GM19238 (cell line): ENCODE results near the gene SND1.

Experiments
- DNase-seq: peaks from one replicate; pipeline ENCODE4 v3.0.0; 2011; ENCODE audit warnings: low spot score; ENCODE audit not compliant: insufficient read length

SND1 gene

DNA sequence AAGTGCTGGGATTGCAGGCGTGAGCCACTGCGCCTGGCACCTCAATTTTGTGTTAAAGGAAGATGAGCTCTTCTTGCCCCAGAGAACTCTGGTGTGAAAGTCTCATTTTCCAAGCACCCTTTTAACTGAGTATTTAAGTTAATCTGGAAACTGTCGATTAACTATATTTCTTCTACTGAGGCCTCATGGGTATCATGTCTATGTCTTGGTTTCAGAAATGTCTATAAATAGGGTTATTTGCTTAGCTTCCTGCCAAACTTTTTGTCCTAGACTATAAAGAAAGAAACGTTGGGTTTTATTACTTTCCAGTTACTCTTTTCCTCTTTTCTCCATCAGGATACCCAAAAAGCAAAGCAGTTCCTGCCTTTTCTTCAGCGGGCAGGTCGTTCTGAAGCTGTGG lies 276.9 kb downstream of the SND1 start:
- no peak for DNase-seq

DNA sequence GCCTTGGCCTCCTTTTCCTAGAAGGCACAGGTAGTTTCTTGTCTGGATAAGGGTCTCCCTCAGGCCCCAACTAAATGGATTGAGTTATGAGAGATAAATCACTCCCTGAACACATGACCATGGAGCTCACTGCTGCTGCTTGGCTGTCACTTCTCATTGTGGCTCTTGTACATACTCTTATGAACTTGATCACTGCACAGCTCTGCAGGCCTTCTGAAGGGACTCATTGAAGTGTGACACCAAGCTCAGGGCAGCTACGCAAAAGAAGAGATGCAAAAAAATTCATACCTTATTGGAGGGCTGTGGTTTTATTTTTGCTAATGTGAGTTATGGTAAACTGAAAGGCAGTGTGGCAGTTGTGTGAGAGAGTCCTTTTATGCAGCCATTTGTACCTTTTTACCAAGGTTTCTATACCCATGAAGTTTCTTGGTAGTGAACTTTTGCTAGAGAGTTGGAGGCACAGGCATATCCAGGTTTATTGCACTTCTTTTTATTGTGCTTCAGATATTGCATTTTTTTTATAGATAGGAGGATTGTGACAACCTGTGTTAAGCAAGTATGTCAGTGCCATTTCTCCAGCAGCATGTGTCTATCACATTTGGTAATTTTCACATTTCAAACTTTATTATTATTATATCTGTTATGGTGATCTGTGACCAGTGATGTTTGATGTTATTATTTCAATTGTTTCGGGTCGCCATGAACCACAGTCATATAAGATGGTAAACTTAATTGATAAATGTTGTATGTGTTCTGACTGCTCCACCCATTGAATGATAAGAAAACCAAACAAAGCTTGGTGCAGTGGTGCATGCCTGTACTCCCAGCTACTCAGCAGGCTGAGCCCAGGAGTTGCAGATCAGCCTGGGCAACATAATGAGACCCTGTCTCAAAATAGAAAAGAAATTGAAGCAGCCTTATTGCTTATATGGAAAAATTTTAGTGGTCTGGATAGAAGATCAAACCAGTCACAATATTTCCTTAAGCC lies 278.6 kb downstream of the SND1 start:
- DNase-seq, result no peak

DNA sequence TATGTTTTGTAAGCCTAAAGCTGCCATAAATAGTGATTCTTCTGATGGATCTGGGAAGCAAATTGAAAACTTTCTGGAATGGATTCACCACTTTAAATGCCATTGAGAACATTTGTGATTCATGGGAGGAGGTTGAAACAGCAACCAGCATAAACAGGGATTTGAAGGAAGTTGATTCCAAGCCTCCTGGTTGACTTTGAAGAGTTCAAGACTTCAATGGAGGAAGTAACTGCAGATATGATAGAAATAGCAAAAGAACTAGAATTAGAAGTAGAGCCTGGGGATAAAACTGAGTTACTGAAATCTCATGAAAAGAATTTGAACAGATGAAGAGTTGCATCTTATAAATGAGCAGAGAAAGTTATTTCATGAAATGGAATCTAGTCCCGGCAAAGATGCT lies 280.1 kb downstream of the SND1 start:
- DNase-seq, result no peak

DNA sequence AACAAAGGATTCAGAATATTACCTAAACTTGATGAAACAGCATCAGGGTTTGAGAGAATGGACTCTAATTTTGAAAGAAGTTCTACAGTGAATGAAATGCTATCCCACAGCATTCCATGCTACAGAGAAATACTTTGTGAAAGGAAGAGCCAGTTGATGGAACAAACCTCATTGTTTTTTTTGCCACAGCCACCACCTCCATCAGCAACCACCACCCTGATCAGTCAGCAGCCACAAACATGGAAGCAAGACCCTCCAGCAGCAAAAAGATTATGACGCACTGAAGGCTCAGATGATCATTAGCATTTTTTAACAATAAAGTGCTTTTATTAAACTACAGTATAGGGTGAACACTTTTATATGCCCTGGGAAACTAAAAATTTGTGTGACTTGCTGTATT lies 280.5 kb downstream of the SND1 start:
- DNase-seq, result no peak

DNA sequence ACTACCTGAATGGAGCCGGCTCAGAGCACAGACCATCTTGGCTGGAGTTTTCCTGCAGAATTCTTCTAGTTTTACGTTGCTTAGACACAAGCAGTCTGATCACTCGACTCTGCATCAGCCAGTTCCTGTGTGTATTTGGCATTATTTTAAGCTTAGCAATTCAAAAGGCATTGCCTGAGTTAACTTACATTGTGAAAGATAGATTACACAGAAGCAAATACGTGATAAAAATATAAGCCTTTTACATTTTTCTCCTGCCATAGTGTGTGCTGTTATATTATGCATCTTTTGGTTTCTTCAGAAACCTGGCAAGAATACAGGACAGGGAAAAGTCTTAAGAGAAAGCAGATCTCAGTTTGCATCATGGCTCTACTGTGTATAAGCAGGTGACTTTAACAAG lies 281.2 kb downstream of the SND1 start:
- no peak for DNase-seq

DNA sequence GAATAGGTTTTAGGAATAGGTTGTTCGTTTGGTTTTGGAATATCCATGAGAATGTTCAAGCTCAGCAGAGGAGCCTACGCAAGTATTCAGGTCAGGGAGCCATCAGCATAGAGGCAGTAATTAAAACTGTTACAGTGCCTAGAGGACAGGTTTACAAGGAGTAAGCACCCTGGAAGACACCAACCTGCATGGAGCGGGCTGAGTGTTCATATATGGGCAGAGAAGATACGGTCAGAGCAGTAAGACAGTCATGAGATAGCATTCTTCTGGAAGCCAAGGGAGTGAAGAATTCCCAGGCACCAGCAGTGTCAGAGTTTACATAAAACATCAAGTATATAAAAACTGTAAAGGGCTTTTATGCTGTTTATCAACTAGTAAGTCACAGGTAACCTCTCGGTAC lies 282.7 kb downstream of the SND1 start:
- DNase-seq, result no peak

DNA sequence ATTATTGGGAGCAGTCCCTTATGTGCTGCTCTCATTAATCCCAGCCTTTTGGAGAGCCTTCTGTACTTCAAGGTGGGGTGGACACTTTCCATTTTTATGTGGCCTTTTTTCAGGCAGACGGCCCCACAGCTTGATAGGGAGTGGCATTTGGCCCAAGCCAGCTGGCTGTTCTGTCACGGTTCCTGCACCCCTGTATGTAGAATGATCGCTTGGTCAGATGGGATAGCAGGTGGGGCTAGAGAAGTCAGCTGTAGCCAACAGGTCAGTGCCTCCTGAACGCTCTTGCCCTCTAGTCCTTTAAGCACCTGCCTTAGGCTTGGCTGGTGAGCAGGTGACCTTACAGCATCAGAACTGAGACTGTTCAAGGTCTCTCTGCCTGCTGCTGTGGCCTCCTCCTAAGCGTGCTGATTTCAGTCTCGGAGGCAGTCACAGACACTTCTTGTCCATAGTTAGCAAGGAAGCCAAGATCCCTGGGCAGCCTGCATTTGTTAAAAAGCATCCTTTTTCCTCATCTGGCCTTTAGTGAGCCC lies 283.9 kb downstream of the SND1 start:
- DNase-seq, result no peak

DNA sequence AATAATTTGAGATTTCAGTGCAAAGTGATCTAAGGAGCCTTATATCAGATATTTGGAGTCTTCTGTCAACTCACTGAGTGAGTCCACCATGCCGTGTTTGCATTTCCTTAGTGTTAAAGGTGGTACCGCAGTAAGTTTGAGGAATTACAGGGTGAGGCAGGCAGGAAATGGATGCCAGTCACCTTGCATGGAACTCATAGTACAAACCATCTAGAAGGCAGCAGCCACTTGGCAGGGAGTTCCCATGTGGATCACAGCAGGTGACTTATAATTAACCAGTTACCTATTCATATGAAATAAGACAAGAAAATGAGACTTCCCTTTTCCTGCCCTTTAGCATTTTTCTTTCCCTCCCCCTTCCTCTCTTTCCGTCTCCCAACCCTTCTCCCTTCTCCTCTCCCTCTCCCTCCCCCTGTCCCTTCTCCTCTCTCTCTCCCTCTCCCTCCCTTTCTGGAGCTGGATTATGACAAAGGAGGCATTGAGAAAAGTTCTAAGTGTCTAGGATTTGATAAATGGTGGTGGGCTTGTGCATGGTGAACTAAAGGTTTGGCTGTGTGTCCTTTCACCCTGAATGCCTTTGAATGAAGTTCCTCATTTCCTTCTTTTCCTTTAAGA lies 285.2 kb downstream of the SND1 start:
- DNase-seq, result no peak

DNA sequence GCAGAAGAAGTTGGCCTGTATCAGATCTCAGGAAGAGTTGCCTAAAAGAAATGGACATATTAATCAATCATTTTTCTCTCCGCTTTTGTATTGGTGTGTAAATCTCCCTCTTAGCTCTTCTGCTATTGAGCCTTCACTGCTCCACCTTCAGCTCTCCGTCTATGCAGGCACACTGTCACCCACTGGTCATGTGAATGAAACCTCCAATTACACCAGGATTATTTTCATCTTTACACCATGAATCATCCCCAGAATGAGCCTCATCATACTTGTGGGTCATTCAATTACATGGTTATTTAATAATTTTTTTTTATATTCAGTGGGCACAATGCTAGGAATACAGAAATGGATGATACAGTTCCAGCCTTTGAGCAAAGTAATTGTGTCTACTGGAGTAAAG lies 286.6 kb downstream of the SND1 start:
- no peak for DNase-seq

DNA sequence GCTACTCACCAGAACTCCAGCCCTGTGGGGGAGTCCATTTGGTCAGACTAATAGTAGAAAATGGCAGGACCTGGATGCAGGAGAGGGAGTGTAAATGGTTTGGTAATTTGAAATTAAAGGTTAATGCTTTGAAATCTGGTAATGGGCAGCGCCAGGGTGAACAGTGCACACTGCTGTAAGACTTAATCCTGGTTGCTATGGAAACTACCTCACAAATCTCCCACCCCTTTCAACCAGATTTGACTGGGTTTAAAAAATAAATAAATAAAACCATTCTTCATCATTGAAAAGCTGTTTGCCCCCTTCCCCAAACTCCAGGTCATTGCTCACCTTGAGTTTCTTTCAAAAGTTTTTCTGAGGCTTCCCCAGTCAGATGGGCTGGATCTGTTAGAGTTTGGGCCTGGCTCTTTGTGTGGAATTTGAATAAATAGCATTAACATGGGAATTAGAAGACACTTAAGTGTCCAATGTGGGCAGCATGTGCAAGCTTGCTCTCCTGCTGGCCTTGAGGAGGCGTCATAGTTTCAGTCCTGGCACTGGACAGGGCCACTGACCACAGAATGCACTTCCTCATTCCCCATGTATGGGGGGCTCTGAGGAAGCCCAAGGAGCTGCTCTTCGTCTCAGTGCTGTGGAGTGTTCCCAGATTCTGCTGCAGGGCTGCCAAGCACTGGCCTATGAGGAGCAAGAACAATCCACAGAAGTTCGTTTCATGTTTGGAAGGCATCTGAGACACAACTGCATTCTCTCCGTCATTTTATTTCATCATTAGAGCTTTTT lies 288.6 kb downstream of the SND1 start:
- DNase-seq, result no peak

DNA sequence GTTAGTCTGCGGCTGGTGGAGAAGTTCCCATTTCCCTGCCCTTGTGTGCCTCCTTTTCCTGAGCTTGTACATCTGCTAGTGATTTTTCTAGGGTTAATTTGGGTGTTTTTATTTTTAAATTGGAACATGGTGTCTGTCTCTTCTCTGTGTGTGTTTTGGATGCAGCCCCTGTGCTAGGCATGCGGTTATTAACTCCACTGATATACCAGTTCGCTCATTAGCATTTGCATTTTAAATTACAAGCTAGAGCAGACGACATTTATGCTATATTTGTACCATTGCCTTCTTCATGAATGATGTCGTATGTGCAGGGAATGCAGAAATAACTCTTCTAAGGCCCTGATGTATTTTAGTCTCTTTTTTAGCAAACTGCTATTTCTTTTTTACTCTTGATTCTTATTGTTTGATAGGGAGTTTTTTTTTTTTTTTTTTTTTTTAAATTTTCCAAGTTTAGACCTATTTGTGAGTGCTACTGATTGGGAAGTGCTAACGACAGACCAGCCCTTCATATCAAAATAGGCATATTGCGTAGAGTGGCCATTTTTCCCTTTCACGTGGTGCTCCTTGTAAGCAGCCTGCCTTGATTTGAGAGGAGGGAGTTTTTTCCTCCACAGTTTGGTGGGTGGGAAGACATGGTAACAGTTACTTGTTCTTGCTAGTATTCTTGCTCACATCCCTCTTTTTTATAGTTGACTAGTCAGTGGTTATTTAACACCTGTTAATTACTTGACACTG lies 289.6 kb downstream of the SND1 start:
- no peak for DNase-seq

DNA sequence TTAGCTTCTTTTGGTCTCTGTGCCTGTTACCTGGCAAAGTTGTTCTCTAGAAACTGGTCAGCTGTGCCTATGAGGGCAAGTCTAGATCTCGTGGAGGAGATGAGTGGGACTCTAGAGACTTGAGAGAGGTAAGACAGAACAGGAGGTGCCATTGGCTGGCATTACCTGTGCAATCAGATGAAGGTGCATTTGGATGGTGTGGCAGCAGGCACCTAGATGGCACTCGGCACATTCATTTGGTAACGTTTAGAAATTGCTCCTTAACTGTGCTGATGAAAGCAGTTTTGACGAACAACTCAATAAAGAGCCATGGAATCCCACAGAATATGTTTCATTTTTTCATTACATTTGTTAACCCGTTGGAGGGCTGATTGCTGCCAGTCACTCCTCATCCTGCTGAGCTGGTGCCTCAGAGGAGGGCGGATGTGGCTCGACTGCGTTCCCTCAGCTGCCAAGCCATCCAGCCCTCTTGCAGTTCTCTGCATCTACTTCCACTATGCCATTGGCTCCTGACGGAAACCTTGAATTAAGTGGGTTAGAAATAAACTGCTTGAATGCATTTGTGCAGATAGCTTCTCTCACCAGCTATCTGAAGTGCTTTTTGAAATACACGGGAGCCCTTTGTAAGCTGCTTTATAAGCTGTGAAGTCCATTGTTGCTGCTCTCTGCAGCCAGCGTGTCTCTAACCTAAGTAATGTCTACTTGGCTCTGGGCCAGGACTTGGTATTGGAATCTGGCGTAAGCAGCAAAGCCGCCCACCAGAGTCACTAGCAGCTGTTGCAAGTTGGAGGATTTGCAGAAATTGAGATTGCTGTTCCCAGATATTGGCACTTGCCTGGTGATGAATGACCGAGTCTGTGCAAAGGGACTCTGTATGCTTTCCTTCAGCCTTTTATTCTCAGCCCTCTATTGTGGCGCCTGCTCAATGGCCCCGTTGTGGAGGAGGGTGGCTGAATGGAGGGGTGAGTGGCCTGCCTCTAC lies 291.8 kb downstream of the SND1 start:
- no peak for DNase-seq

DNA sequence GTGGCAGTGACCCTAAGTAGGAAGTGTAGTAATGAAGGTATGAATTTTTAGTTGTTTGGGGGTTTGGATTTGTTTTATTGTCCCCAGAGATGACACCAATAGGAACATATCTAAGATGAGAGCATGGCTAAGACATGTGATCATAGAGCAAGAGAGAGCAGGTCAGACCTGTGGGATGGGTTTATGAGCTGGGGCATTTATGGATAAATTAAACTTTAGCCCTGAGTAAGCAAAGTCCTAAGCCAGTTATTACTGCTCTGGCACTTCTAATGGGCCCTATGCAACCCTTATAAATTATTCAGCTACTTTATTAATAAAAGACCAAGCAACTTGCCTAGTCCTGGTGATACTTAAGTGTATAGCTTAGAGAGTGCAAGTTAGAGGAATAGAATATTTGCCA lies 294.1 kb downstream of the SND1 start:
- DNase-seq, result no peak

DNA sequence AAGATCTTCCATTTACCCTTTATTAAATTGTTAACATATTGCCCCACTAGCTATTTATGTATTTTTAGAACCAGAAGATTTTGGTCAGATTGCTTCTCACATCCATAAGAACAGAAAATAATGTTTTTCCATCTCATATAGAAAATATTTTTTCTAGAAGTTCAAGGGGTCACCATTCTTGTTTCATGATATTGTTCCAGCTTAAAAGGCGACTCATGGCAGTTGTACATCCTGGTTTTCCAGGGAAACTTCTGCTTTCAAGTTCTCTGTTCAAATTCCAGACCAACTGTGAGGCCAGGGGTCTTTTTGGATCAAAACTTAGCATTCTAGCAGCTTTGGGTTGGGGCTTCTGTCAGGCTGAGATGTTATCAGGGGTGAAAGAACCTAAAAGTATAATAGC lies 294.9 kb downstream of the SND1 start:
- DNase-seq, result no peak

DNA sequence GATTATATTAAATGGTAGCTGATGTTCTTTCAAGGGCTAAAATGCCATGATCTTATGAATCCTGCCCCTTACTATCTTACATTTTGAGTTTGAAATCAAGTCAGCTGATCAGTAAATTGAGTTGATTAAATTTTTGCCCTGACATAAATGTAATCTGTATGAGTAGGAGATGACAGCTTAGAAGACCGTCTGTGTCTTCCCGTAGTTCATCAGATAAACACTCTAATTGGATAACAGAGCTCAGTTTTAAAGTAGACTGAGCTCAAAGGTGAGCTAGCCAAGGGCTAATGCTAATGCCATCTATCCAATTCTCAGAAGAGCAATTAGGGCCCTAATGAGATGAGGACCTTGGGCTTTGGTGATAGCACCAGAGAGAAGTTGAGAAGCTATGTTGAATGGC lies 296.3 kb downstream of the SND1 start:
- DNase-seq, result no peak

DNA sequence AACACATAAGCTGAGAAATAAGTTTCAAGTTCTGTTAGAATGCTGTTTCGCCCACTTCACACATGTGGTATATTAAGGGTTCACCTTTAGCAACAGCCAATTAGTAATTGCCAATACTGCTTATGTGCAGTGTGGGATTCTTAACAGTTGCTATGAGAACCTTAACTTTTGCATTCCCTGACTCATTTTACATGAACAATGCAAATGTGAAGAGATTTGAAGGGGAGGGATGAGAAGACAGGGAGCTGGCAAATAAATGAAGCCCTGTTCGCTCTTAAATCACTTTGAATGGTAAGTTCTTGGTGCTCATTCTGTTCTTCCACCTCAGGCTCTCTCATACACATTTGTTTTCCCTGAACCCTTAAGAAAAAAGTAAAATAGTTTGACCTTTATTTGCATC lies 296.9 kb downstream of the SND1 start:
- no peak for DNase-seq

DNA sequence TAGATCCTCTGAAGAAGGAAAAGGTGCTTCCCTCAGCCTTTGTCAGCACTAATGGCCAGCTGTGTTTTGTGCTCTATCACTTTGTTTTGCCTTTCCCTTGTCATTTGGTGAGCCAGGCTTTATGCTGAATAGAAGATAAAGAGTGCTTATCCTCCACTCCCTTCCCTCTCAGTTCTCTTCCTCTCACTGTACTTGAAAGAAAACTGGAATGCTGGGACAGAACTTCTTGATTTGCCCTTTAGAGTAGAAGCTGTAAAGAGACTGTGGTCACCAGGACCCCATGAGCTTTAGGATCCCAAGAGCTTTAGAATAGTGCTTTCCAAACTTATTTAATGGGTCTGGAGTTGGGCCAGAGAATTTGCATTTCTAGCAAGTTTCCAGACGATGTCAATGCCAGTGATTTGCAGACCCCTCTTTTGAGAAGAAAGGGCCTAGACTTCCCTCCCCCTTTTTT lies 297.8 kb downstream of the SND1 start:
- no peak for DNase-seq

DNA sequence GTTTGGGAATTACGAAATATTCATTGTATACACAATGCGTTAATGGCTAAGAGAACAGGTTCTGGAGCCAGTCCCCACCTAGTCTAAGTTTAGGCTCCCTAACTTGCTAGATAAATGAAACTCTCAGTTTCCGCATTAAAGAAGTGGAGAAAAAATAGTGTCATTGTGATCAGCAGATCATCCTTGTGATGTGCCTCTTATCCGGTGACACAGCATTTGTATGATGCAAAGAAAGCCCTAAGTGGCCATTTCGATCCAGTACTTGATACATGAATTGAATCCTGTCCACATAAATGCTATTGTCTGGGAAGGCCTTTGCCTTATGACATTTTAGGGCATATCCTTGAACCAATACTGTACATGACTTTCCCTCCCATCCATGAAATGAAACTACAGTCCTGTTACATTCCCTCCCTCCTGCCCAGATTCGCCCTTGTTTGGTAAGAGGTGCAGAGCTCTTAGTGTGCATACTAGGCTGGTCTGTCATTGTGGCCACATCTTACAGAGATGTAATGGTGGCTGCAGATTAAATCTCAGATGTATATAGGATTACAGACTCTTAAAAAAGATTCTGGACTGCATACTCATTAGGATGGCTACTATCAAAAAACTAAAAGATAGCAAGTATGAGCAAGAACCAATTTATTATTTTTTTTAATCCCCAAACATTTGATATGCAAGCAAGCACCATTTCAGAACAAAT lies 298.4 kb downstream of the SND1 start:
- no peak for DNase-seq
